HepG2 (cell line): ENCODE data around the gene MARS1. TPM values are rescaled to one million over a fixed set of nuclear protein-coding genes. Genes with fewer than 3 reads are reported as not detected.
A peak's percentile ranks its signal among the peaks of the same experiment; 100 is the strongest.

Experiments
- AFF4 ChIP-seq: sonication (generic); formaldehyde crosslinking; IDR thresholded peaks from 2 replicates; pipeline ENCODE4 v1.4.0; 2020; ENCODE audit warnings: missing genetic modification reagents
- FOXA1 ChIP-seq, 2 experiments: fragments of 450-650 bp in 1 of 2; sonication (generic) in 1 of 2; formaldehyde crosslinking in 1 of 2; IDR thresholded peaks; 2 replicates each; pipeline versions ENCODE4 v1.4.0 to v1.6.1; 2016 to 2020; ENCODE audit warnings: missing genetic modification reagents in 1 of 2
- GABPB1 ChIP-seq: IDR thresholded peaks from 2 replicates; pipeline ENCODE4 v1.6.1; 2016; ENCODE audit warnings: mild to moderate bottlenecking, missing genetic modification reagents, moderate library complexity, missing compliant biosample characterization
- RAD21 ChIP-seq: fragments of 450-650 bp; formaldehyde crosslinking; IDR thresholded peaks from 2 replicates; pipeline ENCODE4 v1.5.0; 2020; ENCODE audit warnings: mild to moderate bottlenecking
- SMARCC2 ChIP-seq: fragments of 450-650 bp; IDR thresholded peaks from 2 replicates; pipeline ENCODE4 v1.6.1; 2017; ENCODE audit warnings: antibody characterized with exemption, mild to moderate bottlenecking
- SOX5 ChIP-seq: IDR thresholded peaks from 2 replicates; pipeline ENCODE4 v1.6.1; 2016; ENCODE audit warnings: borderline replicate concordance
- STAT5B ChIP-seq: sonication (generic); formaldehyde crosslinking; IDR thresholded peaks from 2 replicates; pipeline ENCODE4 v1.4.0; 2020; ENCODE audit warnings: missing genetic modification reagents
- TAF1 ChIP-seq: sonication (generic); formaldehyde crosslinking; IDR thresholded peaks from 2 replicates; pipeline ENCODE4 v1.4.0; 2020; ENCODE audit warnings: missing genetic modification reagents
- ZNF207 ChIP-seq: fragments of 450-650 bp; IDR thresholded peaks from 2 replicates; pipeline ENCODE4 v1.6.1; 2016; ENCODE audit warnings: antibody characterized with exemption, borderline replicate concordance
- ZNF33A ChIP-seq: sonication (generic); formaldehyde crosslinking; IDR thresholded peaks from 2 replicates; pipeline ENCODE4 v1.5.1; 2020; ENCODE audit warnings: missing genetic modification reagents, mild to moderate bottlenecking, moderate library complexity, borderline replicate concordance
- ZNF510 ChIP-seq: sonication (generic); formaldehyde crosslinking; IDR thresholded peaks from 2 replicates; pipeline ENCODE4 v1.4.0; 2020; ENCODE audit warnings: low read depth, mild to moderate bottlenecking, missing genetic modification reagents
- ZNF557 ChIP-seq: sonication (generic); formaldehyde crosslinking; IDR thresholded peaks from 2 replicates; pipeline ENCODE4 v1.4.0; 2020; ENCODE audit warnings: missing genetic modification reagents
- ZNF589 ChIP-seq: sonication (generic); formaldehyde crosslinking; conservative IDR thresholded peaks from 2 replicates; pipeline ENCODE4 v1.8.0; 2022; ENCODE audit warnings: mild to moderate bottlenecking, moderate library complexity, missing genetic modification reagents
- ZNF770 ChIP-seq: sonication (generic); formaldehyde crosslinking; IDR thresholded peaks from 2 replicates; pipeline ENCODE4 v1.5.0; 2020; ENCODE audit warnings: mild to moderate bottlenecking, missing genetic modification reagents
- polyA plus RNA-seq, 8 experiments: library from polyadenylated mRNA; depleted of rRNA in 3 of 8; stranded (reverse) in 7 of 8; unstranded in 1 of 8; fragments of >200 nt; fragmentation: Illumina TruSeq in 4 of 8; extraction: Trizol in 4 of 8; gene quantifications; 2 replicates each; pipeline versions ENCODE4 v1.2.1 to v1.2.3, GENCODE V29; 2011 to 2016; ENCODE audit warnings: low read depth in 4 of 8, missing spikeins in 1 of 8, mixed read lengths in 1 of 8; ENCODE audit not compliant: insufficient read depth in 1 of 8
- total RNA-seq, 5 experiments: library from RNA; depleted of rRNA; stranded (reverse); fragments of >200 nt; fragmentation: Illumina TruSeq; extraction: Trizol; gene quantifications; 2 replicates each; pipeline ENCODE4 v1.2.3, GENCODE V29; 2016; ENCODE audit warnings: low read depth in 1 of 5
- TF ChIP-seq, protein P1 (sequence below): sonication (generic); formaldehyde crosslinking; IDR thresholded peaks from 2 replicates; pipeline ENCODE4 v1.5.0; 2020; ENCODE audit warnings: mild to moderate bottlenecking, missing genetic modification reagents, borderline replicate concordance
- TF ChIP-seq, protein P2 (sequence below): sonication (generic); formaldehyde crosslinking; IDR thresholded peaks from 2 replicates; pipeline ENCODE4 v1.8.1; 2023; ENCODE audit warnings: missing genetic modification reagents, mild to moderate bottlenecking, borderline replicate concordance
- TF ChIP-seq, protein P3 (sequence below): sonication (generic); formaldehyde crosslinking; IDR thresholded peaks from 2 replicates; pipeline ENCODE4 v1.8.0; 2022; ENCODE audit warnings: mild to moderate bottlenecking, missing genetic modification reagents

The MARS1 gene
- total and polyA plus RNA-seq, 2 of the 13 experiments (the other 11 are each of a cell fraction or from before 2014, with no cell fraction given): 115 to 181 TPM

- TF ChIP-seq, protein P1, sequence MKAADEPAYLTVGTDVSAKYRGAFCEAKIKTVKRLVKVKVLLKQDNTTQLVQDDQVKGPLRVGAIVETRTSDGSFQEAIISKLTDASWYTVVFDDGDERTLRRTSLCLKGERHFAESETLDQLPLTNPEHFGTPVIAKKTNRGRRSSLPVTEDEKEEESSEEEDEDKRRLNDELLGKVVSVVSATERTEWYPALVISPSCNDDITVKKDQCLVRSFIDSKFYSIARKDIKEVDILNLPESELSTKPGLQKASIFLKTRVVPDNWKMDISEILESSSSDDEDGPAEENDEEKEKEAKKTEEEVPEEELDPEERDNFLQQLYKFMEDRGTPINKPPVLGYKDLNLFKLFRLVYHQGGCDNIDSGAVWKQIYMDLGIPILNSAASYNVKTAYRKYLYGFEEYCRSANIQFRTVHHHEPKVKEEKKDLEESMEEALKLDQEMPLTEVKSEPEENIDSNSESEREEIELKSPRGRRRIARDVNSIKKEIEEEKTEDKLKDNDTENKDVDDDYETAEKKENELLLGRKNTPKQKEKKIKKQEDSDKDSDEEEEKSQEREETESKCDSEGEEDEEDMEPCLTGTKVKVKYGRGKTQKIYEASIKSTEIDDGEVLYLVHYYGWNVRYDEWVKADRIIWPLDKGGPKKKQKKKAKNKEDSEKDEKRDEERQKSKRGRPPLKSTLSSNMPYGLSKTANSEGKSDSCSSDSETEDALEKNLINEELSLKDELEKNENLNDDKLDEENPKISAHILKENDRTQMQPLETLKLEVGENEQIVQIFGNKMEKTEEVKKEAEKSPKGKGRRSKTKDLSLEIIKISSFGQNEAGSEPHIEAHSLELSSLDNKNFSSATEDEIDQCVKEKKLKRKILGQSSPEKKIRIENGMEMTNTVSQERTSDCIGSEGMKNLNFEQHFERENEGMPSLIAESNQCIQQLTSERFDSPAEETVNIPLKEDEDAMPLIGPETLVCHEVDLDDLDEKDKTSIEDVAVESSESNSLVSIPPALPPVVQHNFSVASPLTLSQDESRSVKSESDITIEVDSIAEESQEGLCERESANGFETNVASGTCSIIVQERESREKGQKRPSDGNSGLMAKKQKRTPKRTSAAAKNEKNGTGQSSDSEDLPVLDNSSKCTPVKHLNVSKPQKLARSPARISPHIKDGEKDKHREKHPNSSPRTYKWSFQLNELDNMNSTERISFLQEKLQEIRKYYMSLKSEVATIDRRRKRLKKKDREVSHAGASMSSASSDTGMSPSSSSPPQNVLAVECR (CRISPR knock-in tag): peak; percentile 9; the same call in 1 of the 2 replicates
- TF ChIP-seq ZNF33A (CRISPR knock-in tag) (no peak), ZNF557 (CRISPR knock-in tag) (no peak), GABPB1 (CRISPR knock-in tag) (no peak; the same call in 1 of the 2 replicates), ZNF770 (CRISPR knock-in tag) (no peak), AFF4 (CRISPR knock-in tag) (no peak), ZNF510 (0 out of 2 replicates have a peak, but pooled peaks have one; percentile 52), TAF1 (CRISPR knock-in tag) (peak; percentile 40; the same call in 1 of the 2 replicates), SOX5 (CRISPR knock-in tag) (no peak), STAT5B (no peak), FOXA1 (IDR thresholded peaks at IDR 0.05) (no peak), FOXA1 (CRISPR knock-in tag; IDR thresholded peaks at IDR 0.05) (no peak), RAD21 (CRISPR knock-in tag) (no peak), ZNF589 (CRISPR knock-in tag) (no peak), SMARCC2 (no peak), ZNF207 (no peak)
- TF ChIP-seq, protein P2, sequence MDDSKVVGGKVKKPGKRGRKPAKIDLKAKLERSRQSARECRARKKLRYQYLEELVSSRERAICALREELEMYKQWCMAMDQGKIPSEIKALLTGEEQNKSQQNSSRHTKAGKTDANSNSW (CRISPR knock-in tag): no peak
- TF ChIP-seq, protein P3, sequence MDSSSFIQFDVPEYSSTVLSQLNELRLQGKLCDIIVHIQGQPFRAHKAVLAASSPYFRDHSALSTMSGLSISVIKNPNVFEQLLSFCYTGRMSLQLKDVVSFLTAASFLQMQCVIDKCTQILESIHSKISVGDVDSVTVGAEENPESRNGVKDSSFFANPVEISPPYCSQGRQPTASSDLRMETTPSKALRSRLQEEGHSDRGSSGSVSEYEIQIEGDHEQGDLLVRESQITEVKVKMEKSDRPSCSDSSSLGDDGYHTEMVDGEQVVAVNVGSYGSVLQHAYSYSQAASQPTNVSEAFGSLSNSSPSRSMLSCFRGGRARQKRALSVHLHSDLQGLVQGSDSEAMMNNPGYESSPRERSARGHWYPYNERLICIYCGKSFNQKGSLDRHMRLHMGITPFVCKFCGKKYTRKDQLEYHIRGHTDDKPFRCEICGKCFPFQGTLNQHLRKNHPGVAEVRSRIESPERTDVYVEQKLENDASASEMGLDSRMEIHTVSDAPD (CRISPR knock-in tag): no peak
These were observed 32.3 kb upstream of the MARS1 start (continued) for GRCh38 chr12:57455374-57456144.
